ENCODE measurements around the gene AKNA. TPM values are rescaled to one million over a fixed set of nuclear protein-coding genes. Genes with fewer than 3 reads are reported as not detected.

Gene AKNA
- total RNA-seq, 1 donor from 2014 or later, result 16.6 TPM

- Mint-ChIP-seq H3K4me3 (no peak overlapping the region), H3K9me3 (no peaks in the 10 kb centered on the region), H3K27ac (ENCODE audit: unreplicated experiment) (peak overlapping the region; percentile 4), H3K36me3 (ENCODE audit: low read depth) (no peaks in the 10 kb centered on the region), H3K4me1 (peaks cover 23% of the 10 kb centered on the region), H3K27me3 (ENCODE audit: low read depth) (no peaks in the 10 kb centered on the region)
- DNase-seq (ENCODE audit: low read depth, low spot score), result no peak
- TF ChIP-seq CTCF (conservative IDR thresholded peaks at IDR 0.05), result no peak
Measured at GRCh38 chr9:114374936-114375335, 12.8 kb downstream of the AKNA start.

- peaks cover 29% of the 10 kb centered on the region for H3K4me1 Mint-ChIP-seq
- peaks cover 4% of the 10 kb centered on the region for H3K9me3 Mint-ChIP-seq
- TF ChIP-seq CTCF (conservative IDR thresholded peaks at IDR 0.05), result no peak
- DNase-seq (ENCODE audit: low read depth, low spot score), result no peak
- H3K4me3 Mint-ChIP-seq, result no peak overlapping the region
- H3K27me3 Mint-ChIP-seq (ENCODE audit: low read depth), result no peaks in the 10 kb centered on the region
- no peak overlapping the region for H3K27ac Mint-ChIP-seq (ENCODE audit: unreplicated experiment)
- H3K36me3 Mint-ChIP-seq (ENCODE audit: low read depth), result peaks cover 5% of the 10 kb centered on the region
Measured at GRCh38 chr9:114373960-114374730, 13.6 kb downstream of the AKNA start.

GRCh38 chr9:114372921-114373448 lies 14.8 kb downstream of the AKNA start:
- Mint-ChIP-seq H3K4me1 (peaks cover 29% of the 10 kb centered on the region), H3K27ac (ENCODE audit: unreplicated experiment) (no peak overlapping the region), H3K36me3 (ENCODE audit: low read depth) (peaks cover 5% of the 10 kb centered on the region), H3K9me3 (peaks cover 4% of the 10 kb centered on the region), H3K4me3 (no peak overlapping the region), H3K27me3 (ENCODE audit: low read depth) (no peaks in the 10 kb centered on the region)
- DNase-seq (ENCODE audit: low read depth, low spot score), result no peak
- TF ChIP-seq CTCF (conservative IDR thresholded peaks at IDR 0.05), result no peak

GRCh38 chr9:114371973-114372917 lies 15.5 kb downstream of the AKNA start:
- Mint-ChIP-seq H3K36me3 (ENCODE audit: low read depth) (peaks cover 5% of the 10 kb centered on the region), H3K4me1 (peaks cover 29% of the 10 kb centered on the region), H3K27ac (ENCODE audit: unreplicated experiment) (peak overlapping the region; percentile 57), H3K4me3 (no peak overlapping the region), H3K27me3 (ENCODE audit: low read depth) (no peaks in the 10 kb centered on the region), H3K9me3 (peaks cover 4% of the 10 kb centered on the region)
- no peak for DNase-seq (ENCODE audit: low read depth, low spot score)
- TF ChIP-seq CTCF (conservative IDR thresholded peaks at IDR 0.05), result no peak

- H3K9me3 Mint-ChIP-seq, result peaks cover 4% of the 10 kb centered on the region
- H3K36me3 Mint-ChIP-seq (ENCODE audit: low read depth), result peaks cover 5% of the 10 kb centered on the region
- H3K4me1 Mint-ChIP-seq, result peaks cover 29% of the 10 kb centered on the region
- peak overlapping the region; percentile 50 for H3K27ac Mint-ChIP-seq (ENCODE audit: unreplicated experiment)
- no peak for DNase-seq (ENCODE audit: low read depth, low spot score)
- TF ChIP-seq CTCF (conservative IDR thresholded peaks at IDR 0.05), result no peak
- H3K27me3 Mint-ChIP-seq (ENCODE audit: low read depth), result no peaks in the 10 kb centered on the region
- H3K4me3 Mint-ChIP-seq, result no peak overlapping the region
Measured at GRCh38 chr9:114371343-114371944, 16.3 kb downstream of the AKNA start.
